Glomerular endothelial cell (primary cell): ENCODE data around the gene TLE1. TPM values are rescaled to one million over a fixed set of nuclear protein-coding genes. Genes with fewer than 3 reads are reported as not detected.

Experiments
- DNase-seq: peaks from one replicate; pipeline ENCODE4 v3.0.0-alpha.2; 2011; ENCODE audit warnings: low read depth, low spot score; ENCODE audit errors: extremely low read depth
- total RNA-seq: library from RNA; depleted of rRNA; stranded (reverse); fragments of >200 nt; gene quantifications from 2 replicates; pipeline ENCODE4 v1.2.3, GENCODE V29; 2015

Gene TLE1
- total RNA-seq, 1 donor from 2014 or later, result 58.7 TPM

DNA sequence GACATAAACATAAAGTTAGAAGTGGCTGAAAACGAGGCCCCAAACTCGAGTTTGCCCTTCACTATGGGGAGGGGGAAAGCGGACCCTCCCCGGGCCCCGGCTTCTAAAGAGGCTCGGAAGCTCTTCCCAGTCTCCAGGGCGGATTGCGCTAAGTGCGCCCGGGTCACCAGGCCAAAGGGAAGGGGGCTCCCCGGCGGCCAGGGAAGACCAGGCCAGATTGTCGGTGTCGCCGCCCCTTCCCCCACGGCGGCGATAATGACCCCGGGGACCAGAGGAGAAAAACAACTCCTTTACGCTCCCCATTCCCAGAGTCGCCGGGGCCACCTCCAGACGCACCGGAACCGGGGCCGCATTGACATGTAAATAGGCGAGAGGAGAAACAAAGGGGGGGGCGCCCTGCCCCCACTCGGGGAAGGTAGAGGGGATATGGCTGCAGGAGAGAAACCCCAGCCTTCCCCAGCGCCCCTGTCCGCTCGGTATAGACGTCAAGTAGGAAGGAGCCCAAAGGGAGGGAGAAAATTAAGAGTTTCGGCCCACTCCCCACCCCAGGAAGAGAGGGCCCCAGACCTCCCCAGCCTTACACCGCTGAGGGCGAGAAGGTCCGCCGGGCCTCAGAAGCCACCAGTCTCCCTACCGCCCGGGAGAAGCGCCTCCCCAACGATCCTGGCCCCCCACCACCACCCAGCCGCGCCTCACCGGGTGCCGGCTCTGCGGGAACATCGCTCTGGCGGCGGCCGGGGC lies 1.7 kb downstream of the TLE1 start:
- no peak for DNase-seq

GRCh38 chr9:81686614-81687520 lies 2.5 kb downstream of the TLE1 start:
- no peak for DNase-seq

DNA sequence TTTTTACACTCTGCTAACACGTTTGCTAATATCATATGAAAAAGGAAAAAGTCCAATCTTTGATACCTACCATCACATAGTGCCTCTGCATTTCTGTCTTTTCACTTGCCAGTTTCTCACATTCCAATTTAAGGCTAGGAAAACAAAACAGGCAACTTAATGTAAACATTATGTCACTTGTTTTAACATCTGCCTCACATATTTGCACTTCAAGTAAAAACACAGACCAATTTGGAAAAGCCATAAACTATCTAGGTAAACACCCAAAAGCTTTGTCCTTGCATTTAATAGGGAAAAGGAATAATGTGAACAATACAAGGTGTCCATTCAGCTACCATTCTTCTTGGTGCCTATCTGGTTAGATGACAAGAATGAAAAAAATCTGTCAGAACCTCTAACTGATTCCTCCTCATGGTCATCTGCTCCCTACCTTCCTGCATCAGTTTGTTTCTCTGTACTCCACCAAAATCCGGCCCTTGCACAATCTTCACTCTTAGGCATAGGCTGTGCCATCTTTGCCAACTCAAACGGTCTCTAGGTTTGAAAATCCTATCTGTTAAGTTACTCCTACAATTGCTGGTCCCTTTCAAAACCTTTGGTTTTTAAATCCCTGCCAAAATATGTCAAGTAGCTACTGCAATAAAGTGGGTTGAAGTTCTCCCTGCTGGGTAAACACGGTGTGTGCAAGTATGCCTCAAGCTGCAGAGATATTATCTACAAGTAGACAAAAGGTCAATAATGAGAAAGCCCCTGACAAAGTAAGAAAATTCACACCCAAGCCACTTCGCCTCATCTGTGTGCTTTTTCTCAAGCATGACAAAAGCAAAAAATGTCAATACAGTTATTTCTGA lies 3.4 kb downstream of the TLE1 start:
- no peak for DNase-seq

DNA sequence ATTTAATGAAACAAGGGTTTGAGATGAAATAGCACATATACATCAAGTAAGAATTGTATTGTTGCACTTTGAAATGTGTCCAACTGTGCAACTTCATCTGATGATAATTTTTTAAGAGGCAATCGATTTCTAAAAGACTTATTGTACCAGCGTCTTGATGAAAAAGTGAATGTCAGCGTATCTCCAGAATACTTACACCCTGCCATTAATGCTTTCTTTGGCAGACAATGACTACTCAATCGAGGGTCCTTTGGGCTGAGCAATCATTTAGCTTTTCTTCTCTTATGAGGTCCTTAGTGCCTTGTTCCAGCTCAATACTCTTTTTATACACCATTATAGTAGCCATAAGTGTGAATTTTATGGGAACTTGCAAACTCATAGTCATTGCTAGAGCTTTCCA lies 4.7 kb downstream of the TLE1 start:
- DNase-seq, result no peak

DNA sequence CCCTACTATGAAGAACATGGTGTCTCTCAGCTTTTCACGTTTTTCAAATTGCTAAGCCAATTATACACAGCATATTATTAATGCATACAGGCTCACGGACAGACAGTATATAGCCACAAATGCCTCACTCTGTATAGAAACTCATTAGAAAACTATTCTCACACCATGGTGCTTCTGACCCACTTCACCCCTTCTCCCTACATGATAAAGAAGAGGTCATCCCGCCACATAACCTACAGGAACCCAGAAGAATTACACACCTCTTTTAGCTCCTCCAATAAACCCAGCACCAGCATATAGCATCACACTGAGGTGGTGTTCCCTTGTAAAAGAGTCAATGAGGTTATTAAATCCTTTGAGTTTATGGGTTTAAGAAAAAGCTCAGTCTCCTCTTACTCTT lies 5.6 kb downstream of the TLE1 start:
- DNase-seq, result no peak

DNA sequence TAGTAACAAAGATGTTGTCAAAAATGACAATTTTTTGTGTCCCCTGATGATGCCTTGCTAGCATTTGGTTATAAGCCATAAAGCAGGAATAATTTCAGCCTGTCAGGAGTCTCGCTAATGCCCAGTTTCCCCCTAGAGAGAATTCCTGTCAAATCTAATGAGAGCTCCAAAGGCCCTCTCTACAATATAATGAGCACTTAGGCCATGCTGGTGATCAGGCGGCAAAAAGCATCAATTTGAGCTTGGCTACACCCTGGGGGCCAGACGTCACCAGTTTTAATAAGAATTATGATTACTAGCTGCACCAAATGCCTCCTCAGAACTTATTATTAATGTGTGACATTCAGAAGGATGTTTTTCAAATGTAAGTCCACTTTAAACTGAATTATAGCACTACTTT lies 6.1 kb downstream of the TLE1 start:
- DNase-seq, result no peak

DNA sequence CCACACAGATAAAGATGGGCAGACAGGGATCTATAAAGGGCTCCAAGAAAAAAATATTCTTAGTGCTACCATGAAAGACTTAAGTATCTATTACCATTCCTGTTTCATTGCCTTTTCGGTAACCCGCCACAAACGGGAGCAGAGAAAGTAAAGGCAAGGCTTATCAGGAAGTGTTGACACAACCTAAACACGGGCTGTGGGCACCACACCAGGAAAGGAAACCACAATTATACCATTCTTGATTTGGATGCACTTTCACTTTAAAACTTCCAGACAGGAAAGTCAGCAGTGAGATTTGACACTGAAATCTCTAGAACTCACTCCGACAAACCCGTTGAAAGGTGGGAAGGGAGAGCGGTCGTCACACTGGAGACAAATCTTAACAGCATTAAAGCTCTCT lies 6.5 kb downstream of the TLE1 start:
- DNase-seq, result no peak

GRCh38 chr9:81682177-81682576 lies 7.2 kb downstream of the TLE1 start:
- no peak for DNase-seq

GRCh38 chr9:81680506-81680905 lies 8.8 kb downstream of the TLE1 start:
- DNase-seq, result no peak

DNA sequence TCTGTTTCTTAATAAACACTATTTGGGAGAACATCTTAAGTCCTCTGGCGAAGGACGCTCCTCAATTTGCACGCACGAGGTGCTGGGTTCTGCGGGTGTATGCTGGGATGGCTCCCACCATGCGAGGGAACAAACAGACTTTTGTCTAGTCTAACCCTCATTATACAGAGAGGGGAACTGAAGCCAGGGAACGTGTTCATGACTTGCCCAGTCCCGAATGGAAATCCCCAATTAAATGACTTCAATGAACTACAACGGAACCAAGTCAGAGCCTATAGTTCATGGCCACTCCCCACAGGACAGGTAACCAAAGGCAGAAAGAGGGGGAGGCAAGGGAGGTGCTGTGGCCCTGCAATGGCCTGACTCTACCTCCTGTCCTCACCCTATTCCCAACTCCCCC lies 9.3 kb downstream of the TLE1 start:
- no peak for DNase-seq

- DNase-seq, result no peak
These were observed 11.3 kb downstream of the TLE1 start for GRCh38 chr9:81678088-81678487.

DNA sequence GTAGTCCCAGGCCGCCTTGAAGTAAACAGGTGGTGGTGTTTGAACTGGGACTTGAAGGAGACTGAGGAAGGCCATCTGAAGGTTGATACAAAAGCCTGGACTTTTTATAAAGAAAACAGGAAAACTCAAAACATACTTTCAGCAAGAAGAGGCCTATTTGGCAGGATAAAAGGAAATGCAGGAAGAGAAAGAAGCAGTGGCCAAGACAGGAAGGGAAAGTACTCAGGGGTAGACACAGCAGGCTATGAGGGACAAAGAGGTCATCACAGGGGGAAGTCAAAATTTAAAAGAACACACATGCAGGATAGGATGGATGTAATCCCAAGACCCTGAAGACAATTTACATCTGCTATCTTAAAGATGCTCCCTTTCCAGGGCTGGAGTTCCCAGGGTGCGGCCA lies 13.0 kb downstream of the TLE1 start:
- DNase-seq, result no peak

DNA sequence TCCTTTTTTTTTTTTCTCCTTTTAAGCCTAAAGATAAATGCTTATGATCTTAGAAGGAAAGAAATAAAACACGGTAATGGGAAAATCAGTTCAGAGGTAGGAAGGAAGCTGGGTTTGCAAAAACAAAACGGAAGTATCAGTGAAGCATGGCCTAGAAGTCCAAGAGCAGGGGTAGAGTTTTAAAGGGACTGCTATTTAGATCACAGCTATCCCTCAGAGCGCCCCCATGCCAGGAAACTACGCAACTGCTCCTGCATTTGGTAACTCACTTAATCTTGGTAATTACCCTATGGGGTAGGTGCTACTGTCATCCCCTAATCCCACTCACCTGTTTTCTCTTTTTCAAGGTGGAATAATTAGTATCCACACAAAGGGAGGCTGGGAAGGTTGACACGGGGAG lies 16.0 kb downstream of the TLE1 start:
- no peak for DNase-seq

DNA sequence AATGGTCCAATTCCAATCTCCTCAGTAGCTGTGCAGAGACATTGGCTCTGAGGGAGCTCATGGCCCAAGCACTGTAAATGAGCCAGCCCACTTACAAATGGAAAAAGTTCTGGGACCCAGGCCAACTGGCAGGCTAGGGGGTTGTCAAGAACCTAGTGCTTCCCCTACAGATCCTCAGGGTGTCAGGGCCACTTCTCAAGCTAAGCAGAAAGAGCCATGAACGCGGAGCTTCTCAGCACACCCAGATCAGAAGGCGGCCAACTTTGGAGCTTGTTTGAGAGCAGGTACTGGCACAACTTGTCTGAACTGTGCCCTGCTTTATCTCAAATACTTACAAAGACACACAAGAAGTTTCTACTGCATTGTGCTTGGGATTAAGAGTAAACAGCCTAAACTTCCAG lies 17.5 kb downstream of the TLE1 start:
- no peak for DNase-seq

DNA sequence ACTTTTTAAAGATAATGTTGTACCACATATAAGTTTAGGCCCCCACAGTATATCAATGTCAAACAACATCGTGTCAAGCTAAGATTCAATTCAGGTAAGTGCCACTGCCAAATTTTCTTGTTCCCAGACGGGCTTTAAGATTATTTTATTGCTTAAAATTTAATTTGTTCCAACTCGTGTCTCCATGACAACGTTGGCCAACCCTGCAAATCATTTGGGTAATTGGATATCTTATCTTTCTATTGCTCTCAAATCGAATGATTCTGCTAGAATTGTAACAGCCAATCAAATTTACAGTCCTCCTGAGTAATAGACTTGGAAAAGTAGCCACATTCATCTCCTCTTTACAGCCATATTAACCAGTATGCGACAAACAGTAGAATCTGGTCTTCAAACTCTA lies 19.5 kb downstream of the TLE1 start:
- DNase-seq, result no peak

DNA sequence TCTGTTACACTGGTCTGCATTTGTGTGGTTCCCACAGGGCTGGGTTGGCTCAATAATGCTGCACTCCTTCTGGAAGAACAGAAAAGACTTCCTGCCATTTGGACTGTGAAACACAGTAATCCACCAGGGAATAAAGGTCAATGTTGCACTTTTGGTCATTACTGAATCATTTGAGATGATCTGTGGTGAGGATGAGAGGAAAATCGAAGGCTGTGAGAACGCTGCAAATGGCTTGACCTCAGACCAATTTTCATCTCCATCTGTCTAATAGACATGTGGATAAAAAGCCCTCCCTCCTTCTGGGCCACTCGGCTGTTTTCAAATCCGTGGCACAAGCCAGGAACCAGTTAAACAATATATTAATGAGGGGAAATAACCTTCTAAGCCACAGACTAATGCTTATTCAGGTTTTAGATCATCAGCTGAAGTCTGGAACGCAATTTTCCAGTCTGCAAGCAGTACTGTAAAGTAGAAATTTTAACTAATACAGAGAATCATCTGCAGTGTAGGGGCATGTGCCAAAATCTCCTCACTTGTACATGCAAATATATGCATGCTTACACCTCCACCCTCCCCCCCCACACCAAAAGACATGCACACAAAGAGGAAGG lies 20.2 kb downstream of the TLE1 start:
- no peak for DNase-seq

- DNase-seq, result no peak
These were observed 23.2 kb downstream of the TLE1 start for GRCh38 chr9:81666123-81666522.

DNA sequence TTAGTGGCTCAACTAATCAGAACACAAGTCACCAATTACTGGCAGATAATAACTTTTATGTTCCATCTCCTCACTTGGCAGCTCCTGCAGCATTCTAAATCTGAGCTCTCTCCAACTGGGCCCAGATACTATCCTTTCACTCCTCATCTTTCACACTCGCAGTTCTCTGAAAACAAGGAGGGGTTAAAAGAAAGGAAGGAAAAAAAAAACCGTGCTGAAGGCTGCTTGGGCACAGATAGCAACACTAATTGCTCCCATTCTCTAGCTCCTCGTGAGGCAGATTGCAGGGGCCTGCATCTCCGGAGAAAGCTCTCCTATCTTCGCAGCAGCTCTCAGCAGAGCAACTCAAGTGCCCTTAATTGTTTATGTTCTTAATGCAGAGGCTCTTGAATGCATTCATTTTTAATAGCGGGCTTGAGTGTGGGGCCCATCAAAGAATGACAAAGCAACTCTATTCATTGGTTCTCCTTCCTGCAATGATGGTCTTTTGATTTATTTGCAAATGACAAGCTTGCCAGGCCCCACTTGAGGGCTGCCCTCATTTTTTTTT lies 23.9 kb downstream of the TLE1 start:
- DNase-seq, result no peak

DNA sequence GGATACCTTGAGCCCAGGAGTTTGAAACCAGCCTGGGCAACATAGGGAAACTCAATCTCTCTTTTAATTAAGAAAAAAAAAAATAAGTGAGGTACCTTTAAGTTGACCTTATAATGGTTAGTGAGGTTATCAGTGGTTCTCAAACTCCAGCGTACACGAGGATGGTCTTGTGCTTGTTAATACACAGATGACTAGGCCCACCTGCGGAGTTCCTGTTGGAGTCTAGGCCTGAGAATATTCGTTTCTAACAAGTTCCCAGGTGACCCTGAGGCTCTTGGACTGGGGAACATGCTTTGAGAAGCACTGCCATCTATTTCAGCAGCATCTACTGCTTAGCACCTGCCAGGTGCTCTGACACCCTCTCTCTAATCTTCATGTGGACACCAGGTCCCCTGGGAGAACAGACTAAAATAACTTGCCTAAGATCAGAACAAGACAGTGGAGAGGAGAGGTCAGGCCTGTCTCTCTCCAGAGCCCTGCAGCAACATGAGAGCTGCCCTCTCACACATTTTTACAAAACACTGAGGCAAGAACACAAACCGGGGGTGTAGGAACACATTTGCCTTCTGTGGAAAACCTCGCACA lies 24.6 kb downstream of the TLE1 start:
- DNase-seq, result no peak

DNA sequence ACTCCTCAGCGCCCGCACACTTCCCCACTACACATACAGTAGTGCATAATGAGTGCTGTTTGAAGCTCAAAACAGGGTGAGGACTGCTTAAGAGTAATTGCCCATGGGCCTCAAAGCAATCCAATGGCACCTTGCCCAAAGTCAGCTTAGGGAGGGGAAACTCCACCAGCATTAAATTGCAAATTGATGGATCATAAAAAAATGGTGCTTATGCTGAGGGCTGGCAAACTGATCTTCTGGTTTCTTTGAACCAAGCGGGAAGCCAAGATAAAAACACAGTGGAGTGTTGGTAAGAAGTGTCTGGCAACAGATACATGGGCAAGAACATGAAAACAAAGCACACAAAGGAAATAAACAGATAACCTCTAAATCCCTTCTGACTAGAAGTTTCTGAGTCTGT lies 28.0 kb downstream of the TLE1 start:
- DNase-seq, result no peak
